HG02943 (cell line): ENCODE measurements around the gene PLEK2.
"Not testable (repeated sequence)": the region's sequence is repeated elsewhere in the genome, so short reads cannot be mapped to it uniquely, and the experiment has no call there.

Source experiments
- ATAC-seq: cut with Tn5 transposase; IDR thresholded peaks from one replicate; pipeline ENCODE4 v1.9.1; 2021; ENCODE audit warnings: mild to moderate bottlenecking, low read depth, moderate library complexity; ENCODE audit not compliant: unreplicated experiment

Gene PLEK2

GRCh38 chr14:67429510-67430205, 17.7 kb upstream of the PLEK2 start:
- no peak for ATAC-seq

- ATAC-seq = no peak
Observed at GRCh38 chr14:67428501-67429031, 16.6 kb upstream of the PLEK2 start.

GRCh38 chr14:67426983-67427606, 15.1 kb upstream of the PLEK2 start:
- ATAC-seq = no peak

GRCh38 chr14:67426161-67426560, 14.2 kb upstream of the PLEK2 start:
- ATAC-seq = no peak

- no peak for ATAC-seq
Observed at GRCh38 chr14:67425608-67426007, 13.6 kb upstream of the PLEK2 start.

GRCh38 chr14:67424539-67424938, 12.6 kb upstream of the PLEK2 start:
- no peak for ATAC-seq

- no peak for ATAC-seq
Observed at GRCh38 chr14:67423424-67423823, 11.5 kb upstream of the PLEK2 start.

- no peak for ATAC-seq
Observed at GRCh38 chr14:67421356-67422224, 9.6 kb upstream of the PLEK2 start.

GRCh38 chr14:67420102-67420739, 8.3 kb upstream of the PLEK2 start:
- ATAC-seq = no peak

GRCh38 chr14:67418401-67419191, 6.6 kb upstream of the PLEK2 start:
- ATAC-seq = no peak

- ATAC-seq = no peak
Observed at GRCh38 chr14:67417633-67418032, 5.7 kb upstream of the PLEK2 start.

- ATAC-seq = no peak
Observed at GRCh38 chr14:67416810-67417209, 4.8 kb upstream of the PLEK2 start.

GRCh38 chr14:67416085-67416484, 4.1 kb upstream of the PLEK2 start:
- no peak for ATAC-seq

GRCh38 chr14:67415610-67416009, 3.6 kb upstream of the PLEK2 start:
- not testable (repeated sequence) for ATAC-seq

GRCh38 chr14:67413806-67414769, 2.1 kb upstream of the PLEK2 start:
- no peak for ATAC-seq

- no peak for ATAC-seq
Observed at GRCh38 chr14:67411370-67411769, 595 bp downstream of the PLEK2 start.

- ATAC-seq = no peak
Observed at GRCh38 chr14:67410313-67410712, 1.7 kb downstream of the PLEK2 start.

- ATAC-seq = no peak
Observed at GRCh38 chr14:67409461-67409860, 2.5 kb downstream of the PLEK2 start.
